Fibroblast of skin of back (primary cell): ENCODE results near the gene IFI44L. TPM values are rescaled to one million over a fixed set of nuclear protein-coding genes. Genes with fewer than 3 reads are reported as not detected.

Experiments used
- DNase-seq: peaks from one replicate; pipeline ENCODE4 v3.0.0-alpha.2; 2013
- polyA plus RNA-seq, 2 experiments: library from polyadenylated mRNA; unstranded; fragments of 120-200 nt; gene quantifications; one replicate each; pipeline ENCODE4 v1.2.1, GENCODE V29; 2013; ENCODE audit not compliant: insufficient read length in 2 of 2

Gene IFI44L
- not detected for polyA plus RNA-seq (2013, experiment 1 of 2; ENCODE audit: insufficient read length)
- polyA plus RNA-seq (2013, experiment 2 of 2; ENCODE audit: insufficient read length), result 0.02 TPM

DNA sequence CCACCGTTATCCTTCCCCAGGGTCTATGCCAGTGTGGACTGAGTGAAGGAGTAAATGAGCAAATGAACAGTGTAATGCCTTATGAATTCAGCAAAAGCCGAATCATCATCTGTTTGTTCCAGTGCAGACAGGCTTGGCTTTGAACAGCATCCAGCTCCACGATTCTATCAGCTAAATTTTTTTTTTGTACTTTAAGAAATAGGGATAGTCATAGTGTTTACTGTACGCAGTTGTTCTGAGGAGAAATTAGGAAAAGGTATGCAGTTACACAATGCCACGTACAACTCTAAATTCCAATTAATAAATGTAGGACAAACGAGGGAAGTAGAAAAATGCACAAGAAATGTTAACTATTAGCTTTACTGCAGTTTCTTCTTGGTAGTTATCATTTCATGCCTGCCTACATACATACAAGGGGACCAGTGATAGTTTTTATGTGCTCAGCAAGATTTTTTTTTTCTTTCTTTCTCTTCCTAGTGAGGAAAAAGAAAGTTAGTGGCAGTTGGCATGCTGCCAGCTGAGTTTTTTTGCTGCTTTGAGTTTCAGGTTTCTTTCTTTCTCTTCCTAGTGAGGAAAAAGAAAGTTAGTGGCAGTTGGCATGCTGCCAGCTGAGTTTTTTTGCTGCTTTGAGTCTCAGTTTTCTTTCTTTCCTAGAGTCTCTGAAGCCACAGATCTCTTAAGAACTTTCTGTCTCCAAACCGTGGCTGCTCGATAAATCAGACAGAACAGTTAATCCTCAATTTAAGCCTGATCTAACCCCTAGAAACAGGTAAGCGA lies at the start of gene IFI44L:
Gene IFI44L (plus strand): TSS at position 646 of the 777 bp plus-strand sequence. CDS start 7,468 bp downstream, outside the sequence.
- peak; percentile 34 for DNase-seq

DNA sequence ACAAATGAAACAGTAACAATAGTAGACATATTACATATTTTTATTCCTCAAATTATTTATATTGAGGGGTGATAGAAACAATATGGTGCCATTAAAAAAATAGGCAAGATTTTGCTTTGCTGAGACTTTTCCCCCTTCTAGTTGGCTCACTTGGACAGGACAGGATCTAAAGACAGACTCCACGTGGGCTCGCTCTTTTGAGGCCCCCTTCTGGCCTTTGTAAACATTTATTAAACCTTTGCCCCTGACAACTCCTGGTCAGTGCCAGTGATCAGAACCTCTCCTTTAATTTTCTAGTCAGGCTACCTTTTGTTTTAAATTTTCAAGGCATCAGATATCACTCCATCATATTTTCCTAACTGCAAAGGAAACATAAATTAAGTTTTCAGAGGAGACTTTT lies 49.7 kb upstream of the IFI44L start:
- DNase-seq, result no peak

DNA sequence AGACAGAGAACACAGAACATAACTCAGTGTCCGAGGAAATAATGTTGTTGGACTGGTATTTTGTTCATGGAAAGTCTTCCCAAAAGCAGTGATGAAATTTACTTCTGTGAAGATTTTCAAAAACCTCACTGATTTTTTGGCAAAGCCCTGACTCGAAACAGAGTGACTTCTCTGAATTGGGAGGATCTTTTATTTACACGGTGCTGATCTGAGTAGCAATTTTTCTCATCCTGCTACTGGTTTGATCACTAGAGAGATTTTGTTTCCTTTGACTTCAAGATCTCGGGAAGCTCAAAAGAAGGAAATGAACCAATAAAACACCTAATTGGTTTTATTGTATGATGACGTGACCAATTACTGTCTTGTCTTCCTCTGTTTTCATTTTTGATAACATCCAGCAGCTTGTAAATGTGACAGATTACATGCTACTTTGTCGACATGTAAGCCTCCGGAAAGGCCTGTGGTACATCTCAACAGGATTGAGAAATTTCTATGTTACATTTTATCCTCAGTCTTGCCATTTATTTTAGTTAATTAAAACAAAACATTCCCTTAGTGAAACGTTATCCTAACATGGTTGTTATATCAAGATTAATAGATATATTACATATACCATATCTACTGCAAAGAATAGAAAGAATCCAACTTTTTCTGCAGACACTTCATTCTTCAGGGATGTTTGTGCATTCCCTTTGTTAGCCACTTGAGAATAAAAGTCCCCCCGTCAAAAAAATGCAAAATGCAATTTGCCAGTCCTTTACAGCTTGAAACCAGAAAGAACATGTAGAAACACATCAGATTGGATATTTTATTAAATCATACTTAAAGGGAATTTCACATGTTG lies 42.8 kb upstream of the IFI44L start:
- no peak for DNase-seq

DNA sequence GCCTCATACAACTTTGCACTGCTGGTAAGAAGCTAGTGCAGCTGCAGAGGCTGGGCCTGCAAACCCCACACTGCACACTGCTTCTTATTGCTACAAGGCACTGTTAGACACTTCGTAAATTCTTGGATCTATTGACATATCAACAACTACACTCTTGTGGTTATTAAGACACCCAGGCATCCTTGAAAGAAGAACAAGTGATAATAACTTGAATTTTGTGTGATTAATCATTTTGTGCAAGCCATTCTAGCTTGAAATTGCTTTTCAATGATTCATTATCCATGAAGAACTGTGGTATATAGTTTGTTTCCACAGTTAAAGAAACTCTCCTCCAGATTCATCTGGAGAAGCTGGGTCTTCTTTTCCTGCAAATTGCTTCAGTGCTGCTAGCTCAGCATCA lies 33.7 kb upstream of the IFI44L start:
- DNase-seq, result peak; percentile 74

DNA sequence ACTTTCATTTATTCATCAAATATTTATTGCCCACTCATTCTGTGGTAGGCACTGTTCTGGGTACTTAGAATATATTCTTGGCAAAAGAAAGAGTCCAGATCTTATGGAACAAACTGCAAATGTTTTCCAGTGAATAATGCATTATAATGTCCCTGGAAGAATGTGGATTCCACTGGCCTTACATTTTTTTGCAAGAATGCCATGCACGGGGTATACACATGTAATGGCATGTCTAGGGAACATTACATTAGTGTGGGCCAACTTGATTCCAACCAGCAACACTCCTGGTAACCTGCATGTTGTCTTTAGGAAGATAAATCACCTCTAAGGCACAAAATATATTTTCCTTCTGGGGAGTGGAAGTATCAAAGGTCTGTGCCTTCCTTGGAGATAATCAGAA lies 33.0 kb upstream of the IFI44L start:
- peak; percentile 27 for DNase-seq

DNA sequence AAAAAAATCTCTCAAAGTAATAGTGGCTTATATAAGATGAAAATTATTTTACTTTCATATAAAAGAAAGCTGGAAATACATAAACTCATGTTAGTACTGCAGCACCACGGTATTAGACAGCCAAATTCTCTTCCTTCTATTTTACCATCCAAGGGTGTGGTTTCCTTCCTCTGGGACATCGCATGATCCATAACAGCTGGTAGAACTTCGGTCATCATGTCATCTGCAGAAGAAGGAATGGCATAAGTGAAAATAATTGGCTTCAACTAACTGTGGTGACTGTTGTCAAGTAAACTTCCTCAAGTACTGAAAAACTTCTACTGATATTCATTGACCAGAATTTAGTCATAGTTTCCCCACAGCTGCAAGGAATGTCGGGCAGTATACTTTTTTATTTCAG lies 28.3 kb upstream of the IFI44L start:
- DNase-seq, result no peak

DNA sequence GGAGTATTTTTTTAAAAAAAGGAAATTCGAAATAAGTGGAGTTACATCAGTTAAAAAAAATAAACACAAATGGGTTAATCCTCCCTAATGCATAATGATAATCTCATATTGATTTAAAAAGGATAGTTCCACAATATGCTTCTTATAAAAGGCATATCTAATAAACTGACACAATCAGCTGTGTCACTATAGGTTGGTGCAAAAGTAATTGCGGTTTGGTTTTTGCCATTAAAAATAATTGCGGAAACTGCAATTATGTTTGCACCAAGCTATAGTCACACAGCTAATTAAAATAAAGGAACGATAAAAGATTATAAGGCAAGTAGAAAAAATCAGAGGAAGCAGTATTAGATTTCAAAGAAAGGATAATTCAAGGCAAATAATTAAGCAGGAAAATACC lies 21.0 kb upstream of the IFI44L start:
- no peak for DNase-seq

DNA sequence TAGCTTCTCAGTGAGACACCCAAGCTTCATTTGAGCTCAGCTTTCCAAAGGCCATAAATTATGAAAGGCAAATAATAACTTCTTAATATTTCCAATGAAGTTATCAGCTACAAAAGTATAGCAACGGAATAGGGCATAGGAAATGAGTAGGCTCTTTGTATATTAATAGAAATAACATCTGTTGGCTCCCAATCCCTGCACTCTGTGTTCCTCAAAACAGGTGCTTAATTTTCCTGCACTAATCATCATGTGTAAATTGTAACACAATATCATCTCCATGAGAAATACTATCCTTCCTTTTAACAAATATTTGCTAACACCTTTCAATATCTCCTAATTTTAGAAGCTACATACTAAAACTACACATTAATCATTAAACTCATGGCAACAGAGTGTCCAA lies 19.2 kb upstream of the IFI44L start:
- no peak for DNase-seq

DNA sequence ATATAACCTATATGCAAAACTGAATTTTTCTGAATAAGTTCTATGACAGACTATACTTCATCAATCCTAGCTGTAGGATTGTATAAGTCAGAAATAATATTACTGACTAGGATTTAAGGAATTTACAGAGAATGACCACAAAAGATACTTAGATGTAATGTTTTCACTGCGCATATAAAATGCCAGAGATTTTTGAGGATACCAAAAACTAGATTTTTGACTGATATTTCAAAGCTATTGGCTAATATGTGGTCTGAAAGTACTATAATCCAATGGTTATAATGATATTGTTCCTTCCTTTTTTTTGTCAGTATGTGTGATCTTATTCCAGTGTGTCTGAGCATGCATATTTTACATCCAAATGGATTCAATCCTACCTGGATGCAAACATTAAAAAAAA lies 17.0 kb upstream of the IFI44L start:
- DNase-seq, result peak; percentile 69

DNA sequence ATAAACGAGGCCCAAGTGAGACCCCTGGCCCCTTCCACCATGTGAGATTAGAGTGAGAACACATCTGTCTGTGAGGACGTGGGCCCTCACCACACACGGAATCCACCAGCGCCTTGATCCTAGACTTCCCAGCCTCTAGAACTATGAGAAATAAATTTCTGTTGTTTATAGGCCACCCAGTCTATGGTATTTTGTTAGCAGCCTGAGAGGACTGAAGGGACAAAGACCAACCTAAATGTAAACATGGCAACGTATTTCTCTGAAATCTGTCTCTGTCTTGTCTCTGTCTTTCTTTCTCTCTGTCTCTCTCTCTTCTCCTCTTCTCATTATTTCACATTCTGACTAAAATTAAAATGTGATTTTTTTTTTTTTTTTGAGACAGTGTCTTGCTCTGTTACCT lies 15.6 kb upstream of the IFI44L start:
- no peak for DNase-seq

DNA sequence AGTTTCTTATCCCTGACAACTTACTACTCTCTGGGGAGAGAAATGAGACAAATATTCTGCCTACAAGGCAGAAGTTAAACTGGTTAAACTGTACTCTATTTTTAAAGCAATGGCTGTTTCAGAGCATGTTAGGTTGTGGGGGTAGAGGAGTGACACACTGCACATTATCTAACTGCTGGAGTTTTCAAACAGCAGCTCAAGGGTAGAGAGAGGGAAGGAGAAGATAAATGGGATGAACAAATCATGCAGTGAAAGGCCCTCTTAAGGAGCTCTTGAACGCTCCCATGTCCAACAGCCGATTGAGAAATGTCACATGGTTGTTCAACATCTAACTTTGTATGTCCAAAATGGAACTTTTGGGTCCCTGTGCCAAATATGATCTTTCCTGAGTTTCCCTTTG lies 14.0 kb upstream of the IFI44L start:
- DNase-seq, result no peak

DNA sequence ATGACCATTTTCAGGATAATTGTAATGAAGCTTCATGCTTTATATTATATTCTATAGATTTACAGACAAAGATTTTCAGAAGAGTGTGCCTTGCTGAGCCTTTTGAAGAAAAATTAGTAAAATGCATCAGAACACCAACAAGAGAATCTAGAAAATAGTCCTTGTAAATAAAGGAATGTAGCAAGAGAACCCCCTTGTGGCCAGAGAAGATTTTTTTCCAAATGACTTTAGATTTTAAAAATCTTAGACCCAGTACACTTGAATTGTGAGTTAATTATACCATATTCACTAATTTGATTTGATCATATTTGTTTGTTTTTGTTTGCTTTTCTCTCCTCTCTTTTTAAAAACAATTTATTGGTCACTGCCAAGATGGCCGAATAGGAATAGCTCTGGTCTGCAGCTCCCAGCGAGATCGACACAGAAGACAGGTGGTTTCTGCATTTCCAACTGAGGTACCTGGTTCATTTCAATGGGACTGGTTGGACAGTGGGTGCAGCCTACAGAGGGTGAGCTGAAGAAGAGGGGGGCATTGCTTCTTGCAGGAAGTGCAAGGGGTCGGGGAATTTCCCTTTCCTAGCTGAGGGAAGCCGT lies 12.8 kb upstream of the IFI44L start:
- peak; percentile 34 for DNase-seq

DNA sequence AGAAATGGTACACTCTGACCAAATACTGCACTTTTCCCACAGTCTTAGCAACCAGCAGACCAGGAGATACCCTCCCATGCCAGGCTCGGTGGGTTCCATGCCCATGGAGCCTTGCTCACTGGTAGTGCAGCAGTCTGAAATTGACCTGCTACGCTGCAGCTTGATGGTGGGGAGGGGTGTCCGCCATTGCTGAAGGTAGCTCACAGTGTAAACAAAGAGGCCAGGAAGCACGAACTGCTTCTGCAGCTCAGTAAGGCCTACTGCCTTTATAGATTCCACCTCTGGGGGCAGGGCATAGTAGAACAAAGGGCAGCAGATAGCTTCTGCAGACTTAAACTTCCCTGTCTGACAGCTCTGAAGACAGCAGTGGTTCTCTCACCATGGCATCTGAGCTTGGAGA lies 12.3 kb upstream of the IFI44L start:
- no peak for DNase-seq

DNA sequence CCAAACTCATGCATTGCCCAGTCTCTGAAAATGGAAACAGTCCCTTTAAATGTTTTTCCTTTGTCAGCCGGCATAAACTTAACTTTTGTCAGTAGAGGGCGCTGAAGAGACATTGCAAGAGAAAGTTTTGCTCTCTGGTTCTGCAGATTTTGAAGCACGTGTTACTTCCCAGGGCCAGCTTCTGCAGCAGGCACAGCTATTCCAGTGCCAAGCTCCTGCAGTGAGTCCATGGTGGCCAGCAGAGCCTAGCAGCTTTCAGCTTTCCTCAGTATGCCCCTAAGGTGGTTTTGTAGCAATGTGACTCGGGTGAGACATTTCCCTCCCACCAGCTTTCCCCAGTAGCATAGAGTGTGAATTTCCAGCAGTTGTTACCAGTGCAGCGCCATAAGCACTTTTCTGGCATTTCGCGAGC lies 2.6 kb upstream of the IFI44L start:
- peak; percentile 83 for DNase-seq

DNA sequence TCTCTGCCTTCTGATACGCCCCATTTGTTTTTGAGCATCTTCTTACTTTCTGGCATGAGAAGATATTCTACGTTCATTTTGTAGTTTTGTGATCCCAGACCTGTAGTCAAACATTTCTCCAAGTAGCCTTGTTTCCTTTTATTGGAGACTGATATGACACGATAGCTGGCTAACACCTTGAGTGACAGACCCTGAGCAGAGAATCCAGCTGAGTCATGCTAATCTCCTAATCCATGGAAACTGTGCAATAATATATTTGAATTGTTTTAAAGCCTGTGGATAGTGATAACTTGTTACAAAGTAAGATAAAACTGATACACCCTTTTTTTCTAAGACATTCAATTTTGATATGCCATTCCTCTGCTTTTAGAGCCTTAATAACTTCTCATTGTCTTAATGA lies 1.2 kb upstream of the IFI44L start:
- no peak for DNase-seq

DNA sequence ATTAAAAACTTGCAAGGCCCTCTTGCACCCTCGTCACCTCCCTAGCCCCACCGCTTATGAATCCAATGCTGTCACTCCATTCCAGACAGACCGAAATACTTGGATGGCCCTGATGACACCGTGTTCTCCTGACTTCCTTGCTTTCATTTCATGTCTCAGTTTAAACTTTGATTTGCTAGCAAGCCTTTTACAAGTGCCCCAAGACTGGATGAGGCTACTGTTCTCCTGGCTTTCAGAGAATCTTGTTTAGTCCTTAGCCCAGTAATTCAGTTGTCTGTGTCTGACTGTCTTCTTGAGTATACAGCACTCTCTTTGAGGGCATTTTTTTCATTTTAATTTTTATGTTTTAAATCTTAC lies 824 bp upstream of the IFI44L start:
- DNase-seq, result no peak

DNA sequence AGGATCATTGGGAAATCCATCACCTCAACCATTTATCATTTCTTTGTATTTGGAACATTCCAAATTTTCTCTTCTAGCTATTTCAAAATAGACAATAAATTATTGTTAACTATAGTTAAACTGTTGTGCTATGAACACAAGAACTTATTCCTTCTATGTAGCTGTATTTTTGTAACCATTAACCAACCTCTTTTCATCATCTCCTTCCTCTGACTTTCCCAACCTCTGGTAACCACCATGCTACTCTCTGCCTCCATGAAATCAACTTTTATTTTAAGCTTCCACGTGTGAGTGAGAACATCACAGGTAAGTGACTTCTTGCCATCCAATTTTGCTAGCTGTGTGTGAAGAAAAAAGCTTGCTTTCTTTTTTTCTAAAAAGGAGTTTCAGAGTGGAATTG lies 418 bp downstream of the IFI44L start:
- DNase-seq, result no peak

DNA sequence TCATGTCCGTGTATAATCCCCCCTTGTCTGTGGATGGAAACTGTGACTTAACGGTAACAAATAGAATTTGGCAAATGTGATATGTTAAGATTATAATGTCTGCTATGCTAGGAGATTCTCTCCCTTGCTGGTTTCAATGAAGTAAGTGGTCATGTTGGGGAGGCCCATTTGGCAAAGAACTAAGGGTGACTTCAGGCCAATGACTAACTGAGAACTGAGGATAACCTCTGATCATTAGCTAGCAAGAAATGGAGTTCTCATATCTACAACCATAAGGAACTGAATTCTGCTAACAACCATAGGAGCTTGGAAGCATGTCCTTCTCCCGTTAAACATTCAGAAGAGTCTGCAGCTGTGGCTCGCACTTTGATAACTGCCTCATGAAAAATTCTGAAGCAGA lies 2.3 kb downstream of the IFI44L start:
- no peak for DNase-seq

DNA sequence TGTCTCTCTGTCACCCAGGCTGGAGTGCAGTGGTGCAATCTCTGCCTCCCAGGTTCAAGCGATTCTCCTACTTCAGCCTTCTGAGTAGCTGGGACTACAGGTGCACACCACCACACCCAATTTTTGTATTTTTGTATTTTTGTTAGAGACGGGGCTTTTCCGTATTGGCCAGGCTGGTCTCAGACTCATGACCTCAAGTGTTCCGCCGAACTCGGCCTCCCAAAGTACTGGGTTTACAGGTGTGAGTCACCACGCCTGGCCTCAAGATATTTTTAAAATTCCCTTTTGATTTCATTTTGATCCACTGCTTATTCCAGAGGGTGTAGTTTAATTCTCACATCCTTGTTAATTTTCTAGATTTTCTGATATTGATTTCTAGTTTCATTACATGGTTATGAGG lies 3.8 kb downstream of the IFI44L start:
- no peak for DNase-seq

DNA sequence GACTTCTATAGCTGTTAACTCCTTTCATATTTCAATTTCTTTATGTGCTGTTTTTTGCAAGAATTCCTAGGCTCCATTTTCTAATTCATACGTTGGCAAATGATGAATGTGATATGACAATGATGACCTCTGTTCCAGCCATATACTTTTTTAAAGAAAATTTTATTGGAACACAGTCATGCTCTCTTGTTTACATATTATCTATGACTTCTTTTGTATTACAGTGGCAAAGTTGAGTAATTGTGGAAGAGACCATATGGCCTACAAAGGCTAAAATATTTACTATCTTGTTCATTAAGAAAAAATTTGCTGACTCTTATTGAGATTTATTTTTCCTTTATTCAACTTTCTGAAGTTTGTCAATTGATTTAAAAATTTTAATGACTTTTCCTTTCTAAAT lies 7.1 kb downstream of the IFI44L start:
- no peak for DNase-seq

DNA sequence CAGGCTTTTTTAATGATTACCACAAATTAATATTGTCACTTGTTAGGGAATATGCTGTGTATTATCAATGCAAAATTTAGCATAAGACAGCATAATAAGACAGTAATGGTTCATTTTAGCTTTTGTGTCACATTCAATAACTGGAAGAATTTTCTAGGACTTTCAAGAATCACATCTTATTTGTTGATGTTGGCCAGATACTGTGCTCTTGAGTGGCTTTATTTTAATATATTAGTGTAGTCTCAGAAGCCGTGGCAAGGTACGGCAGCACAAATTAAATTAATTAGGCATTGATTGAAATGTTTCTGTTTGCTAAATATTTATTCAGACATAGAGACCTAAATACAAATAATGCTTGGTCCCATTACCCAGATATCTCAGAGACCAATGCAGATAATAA lies 10.4 kb downstream of the IFI44L start:
- no peak for DNase-seq

DNA sequence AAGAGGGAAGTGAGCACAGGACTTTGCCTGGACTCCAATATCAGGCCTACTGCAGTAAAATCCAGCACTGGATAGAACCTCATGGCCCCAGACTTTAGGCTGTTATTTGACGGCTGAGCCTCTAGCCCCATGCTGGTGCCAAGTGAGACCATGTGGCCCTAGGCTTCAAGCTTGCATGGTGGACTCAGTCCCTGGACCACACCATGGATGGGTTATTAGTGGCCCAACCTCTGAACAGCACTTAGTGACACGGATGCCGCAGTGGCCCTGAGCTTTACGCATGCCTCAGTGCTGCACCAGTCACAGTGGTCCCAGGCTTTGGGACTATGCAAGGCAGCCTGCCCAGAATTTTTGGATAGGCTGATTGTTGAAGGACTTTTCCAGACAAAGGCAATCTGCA lies 13.0 kb downstream of the IFI44L start:
- no peak for DNase-seq

DNA sequence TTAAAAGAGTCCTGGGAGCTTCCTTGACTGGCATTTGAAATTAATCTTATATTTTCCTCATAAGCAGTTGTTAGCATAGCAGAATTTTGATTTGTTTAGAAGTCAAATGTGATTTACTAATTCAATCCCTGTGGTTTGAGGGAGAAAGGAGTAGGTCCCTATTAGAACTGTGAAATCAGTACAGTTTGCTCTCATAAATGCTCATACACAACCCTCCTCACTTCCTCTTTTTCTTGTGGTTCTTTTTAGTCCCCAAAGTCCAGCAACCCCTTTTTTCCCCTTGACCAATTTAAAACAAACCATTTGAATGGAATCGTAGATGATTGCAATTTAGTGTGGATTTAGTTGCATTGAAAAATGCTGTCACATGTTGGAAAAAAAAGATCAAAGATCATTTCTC lies 20.2 kb downstream of the IFI44L start:
- DNase-seq, result no peak

DNA sequence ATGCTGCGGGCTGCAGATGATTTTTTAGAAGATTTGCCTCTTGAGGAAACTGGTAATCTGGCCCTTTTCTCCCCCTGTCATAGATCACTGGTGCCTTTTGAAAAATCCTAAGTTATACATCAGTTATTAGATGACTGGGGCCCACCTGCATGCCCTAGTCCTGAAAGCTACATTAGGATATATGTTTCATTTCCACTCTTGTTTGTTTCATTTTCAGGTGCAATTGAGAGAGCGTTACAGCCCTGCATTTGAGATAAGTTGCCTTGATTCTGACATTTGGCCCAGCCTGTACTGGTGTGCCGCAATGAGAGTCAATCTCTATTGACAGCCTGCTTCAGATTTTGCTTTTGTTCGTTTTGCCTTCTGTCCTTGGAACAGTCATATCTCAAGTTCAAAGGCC lies 21.3 kb downstream of the IFI44L start:
- no peak for DNase-seq
